RWPE1 (cell line): ENCODE results near the gene AMER3.

Source experiments
- CTCF ChIA-PET: fragments of 350-600 bp; sonication (Branson Sonifier 250); formaldehyde crosslinking; extraction: SDS; loops from one replicate; lab custom pipeline; 2021; lab: Yijun Ruan, JAX
- POLR2A ChIA-PET: fragments of 400-600 bp; formaldehyde crosslinking; extraction: SDS; loops from one replicate; lab custom pipeline; 2020; ENCODE audit warnings: antibody characterized with exemption; ENCODE audit not compliant: low non-redundant PET; lab: Yijun Ruan, JAX
- DNase-seq: peaks from one replicate; pipeline ENCODE4 v3.0.0; 2012; ENCODE audit warnings: low spot score
- H3K27ac ChIP-seq: fragments of 450-650 bp; 2 replicates; pipeline ENCODE4 v1.5.1; 2017
- CTCF ChIP-seq: fragments of 450-650 bp; conservative IDR thresholded peaks from 2 replicates; pipeline ENCODE4 v1.5.1; 2017; ENCODE audit warnings: low read depth, mild to moderate bottlenecking

The AMER3 gene

GRCh38 chr2:130764821-130765115 is 9.4 kb downstream of the AMER3 start:
- ChIA-PET POLR2A (no interaction called here), CTCF (interaction anchor here (1.3 kb wide), 1 partner anchor 71 kb away, joined by 5 read pairs; no protein-coding TSS in a partner anchor)
- DNase-seq = no peak
- no peak overlapping the region for H3K27ac ChIP-seq
- no peak for TF ChIP-seq CTCF

- TF ChIP-seq CTCF = no peak
- H3K27ac ChIP-seq = no peak overlapping the region
- CTCF ChIA-PET = no interaction called here
- POLR2A ChIA-PET = no interaction called here
- no peak for DNase-seq
These were observed 10.1 kb downstream of the AMER3 start for GRCh38 chr2:130765464-130765863.

GRCh38 chr2:130766037-130766436 is 10.7 kb downstream of the AMER3 start:
- CTCF ChIA-PET = no interaction called here
- no peak overlapping the region for H3K27ac ChIP-seq
- no peak for TF ChIP-seq CTCF
- POLR2A ChIA-PET = no interaction called here
- DNase-seq = no peak

GRCh38 chr2:130766711-130767407 is 11.5 kb downstream of the AMER3 start:
- TF ChIP-seq CTCF = no peak
- no peak overlapping the region for H3K27ac ChIP-seq
- ChIA-PET CTCF (interaction anchor here (1.0 to 1.3 kb wide), 2 partner anchors 9 to 11 kb away, joined by 3 to 4 read pairs; no protein-coding TSS in a partner anchor), POLR2A (no interaction called here)
- DNase-seq = no peak

GRCh38 chr2:130767408-130767775 is 12.1 kb downstream of the AMER3 start:
- POLR2A ChIA-PET = no interaction called here
- DNase-seq = no peak
- no peak overlapping the region for H3K27ac ChIP-seq
- TF ChIP-seq CTCF = no peak
- CTCF ChIA-PET = interaction anchor here (1.0 to 1.3 kb wide), 2 partner anchors 9 to 11 kb away, joined by 3 to 4 read pairs; no protein-coding TSS in a partner anchor

GRCh38 chr2:130768191-130768855 is 13.0 kb downstream of the AMER3 start:
- ChIA-PET POLR2A (no interaction called here), CTCF (interaction anchor here (0.6 to 1.3 kb wide), 3 partner anchors 8 to 30 kb away, joined by 3 to 4 read pairs (median 3); no protein-coding TSS in a partner anchor)
- no peak overlapping the region for H3K27ac ChIP-seq
- no peak for DNase-seq
- no peak for TF ChIP-seq CTCF
